Neural progenitor cell (in vitro differentiated cells): Measurements from ENCODE around the gene PARVA. TPM values are rescaled to one million over a fixed set of nuclear protein-coding genes. Genes with fewer than 3 reads are reported as not detected.

Experiments
- DNase-seq: peaks from one replicate; pipeline ENCODE4 v3.0.0-alpha.2; 2016; ENCODE audit warnings: low spot score
- H2AFZ ChIP-seq: fragments of 200-600 bp; sonication (generic); replicated peaks from 2 replicates; pipeline ENCODE4 v1.6.1; 2016; ENCODE audit warnings: antibody characterized with exemption
- H3F3A ChIP-seq: fragments of 200-600 bp; sonication (generic); 2 replicates; pipeline ENCODE4 v1.6.1; 2016; ENCODE audit warnings: antibody characterized with exemption, low read depth
- H3K27ac ChIP-seq: fragments of 200-600 bp; sonication (generic); 2 replicates; pipeline ENCODE4 v1.5.1; 2016; ENCODE audit warnings: mild to moderate bottlenecking
- H3K27me3 ChIP-seq: fragments of 200-600 bp; sonication (generic); 2 replicates; pipeline ENCODE4 v1.6.1; 2016; ENCODE audit warnings: mild to moderate bottlenecking, moderate library complexity
- H3K36me3 ChIP-seq: fragments of 200-600 bp; sonication (generic); 2 replicates; pipeline ENCODE4 v1.5.1; 2016
- H3K4me1 ChIP-seq: fragments of 200-600 bp; sonication (generic); 2 replicates; pipeline ENCODE4 v1.6.1; 2016; ENCODE audit warnings: mixed run types
- H3K4me2 ChIP-seq: fragments of 200-600 bp; sonication (generic); 2 replicates; pipeline ENCODE4 v1.6.1; 2016
- H3K4me3 ChIP-seq: fragments of 200-600 bp; sonication (generic); 2 replicates; pipeline ENCODE4 v1.5.1; 2016
- H3K79me2 ChIP-seq: fragments of 200-600 bp; sonication (generic); 2 replicates; pipeline ENCODE4 v1.6.1; 2016; ENCODE audit warnings: low read depth
- H3K9ac ChIP-seq: fragments of 200-600 bp; sonication (generic); 2 replicates; pipeline ENCODE4 v1.6.1; 2016
- H3K9me3 ChIP-seq: fragments of 200-600 bp; sonication (generic); 2 replicates; pipeline ENCODE4 v1.5.1; 2016; ENCODE audit warnings: low read depth
- H4K20me1 ChIP-seq: fragments of 200-600 bp; sonication (generic); 2 replicates; pipeline ENCODE4 v1.6.1; 2016; ENCODE audit warnings: low read depth
- H3K27ac Mint-ChIP-seq: 3 replicates; pipeline ENCODE4 v1.8.0; 2021; ENCODE audit warnings: mixed read lengths
- H3K27me3 Mint-ChIP-seq: 2 replicates; pipeline ENCODE4 v1.8.0; 2022; ENCODE audit warnings: low read depth, mild to moderate bottlenecking, inconsistent platforms, moderate library complexity, mixed read lengths; ENCODE audit not compliant: insufficient read depth
- H3K36me3 Mint-ChIP-seq: 3 replicates; pipeline ENCODE4 v1.8.0; 2021; ENCODE audit warnings: mixed read lengths
- H3K4me1 Mint-ChIP-seq: 3 replicates; pipeline ENCODE4 v1.8.0; 2021; ENCODE audit warnings: mixed read lengths
- H3K4me3 Mint-ChIP-seq: 3 replicates; pipeline ENCODE4 v1.8.0; 2021; ENCODE audit warnings: mild to moderate bottlenecking, moderate library complexity, mixed read lengths
- H3K9me3 Mint-ChIP-seq: 3 replicates; pipeline ENCODE4 v1.8.0; 2020; ENCODE audit warnings: mixed read lengths
- CTCF ChIP-seq: fragments of 200-600 bp; sonication (generic); IDR thresholded peaks from 2 replicates; pipeline ENCODE4 v1.5.1; 2017; ENCODE audit warnings: antibody characterized with exemption, mild to moderate bottlenecking
- EZH2 ChIP-seq: fragments of 200-600 bp; sonication (generic); IDR thresholded peaks from 2 replicates; pipeline ENCODE4 v1.6.1; 2017; ENCODE audit warnings: antibody characterized with exemption, mild to moderate bottlenecking, moderate library complexity
- EZH2phosphoT487 ChIP-seq: fragments of 200-600 bp; sonication (generic); IDR thresholded peaks from 2 replicates; pipeline ENCODE4 v1.6.1; 2017; ENCODE audit warnings: antibody characterized with exemption
- total RNA-seq: library from RNA; depleted of rRNA; stranded (reverse); fragments of >200 nt; gene quantifications from 2 replicates; pipeline ENCODE4 v1.2.3, GENCODE V29; 2015; ENCODE audit warnings: low replicate concordance

The PARVA gene
- total RNA-seq, 1 donor from 2014 or later, result 15.3 TPM

GRCh38 chr11:12395333-12395732 is 18.0 kb downstream of the PARVA start:
- no peak overlapping the region for H3K27ac Mint-ChIP-seq
- no peaks in the 10 kb centered on the region for H3F3A ChIP-seq
- H3K79me2 ChIP-seq, result no peaks in the 10 kb centered on the region

GRCh38 chr11:12397931-12398334 is 20.6 kb downstream of the PARVA start:
- Histone ChIP-seq H3K9me3 (no peaks in the 10 kb centered on the region), H3K4me3 (no peak overlapping the region), H3K4me1 (no peaks in the 10 kb centered on the region), H3K27me3 (no peaks in the 10 kb centered on the region), H3F3A (no peaks in the 10 kb centered on the region), H4K20me1 (no peaks in the 10 kb centered on the region), H3K4me2 (no peak overlapping the region), H2AFZ (no peak overlapping the region), H3K79me2 (no peaks in the 10 kb centered on the region), H3K9ac (no peak overlapping the region), H3K27ac (no peak overlapping the region), H3K36me3 (no peaks in the 10 kb centered on the region)
- peaks cover 2% of the 10 kb centered on the region for H3K27me3 Mint-ChIP-seq
- H3K9me3 Mint-ChIP-seq, result peaks cover 13% of the 10 kb centered on the region
- DNase-seq, result no peak
- peaks cover 9% of the 10 kb centered on the region for H3K36me3 Mint-ChIP-seq
- H3K4me1 Mint-ChIP-seq, result peaks cover 2% of the 10 kb centered on the region
- H3K27ac Mint-ChIP-seq, result no peak overlapping the region
- no peak for TF ChIP-seq EZH2phosphoT487
- no peak for TF ChIP-seq EZH2
- TF ChIP-seq CTCF, result no peak
- H3K4me3 Mint-ChIP-seq, result no peak overlapping the region

More at GRCh38 chr11:12395333-12395732, 18.0 kb downstream of the PARVA start:
- no peak for TF ChIP-seq EZH2
- TF ChIP-seq EZH2phosphoT487, result no peak
- TF ChIP-seq CTCF, result no peak
- Histone ChIP-seq H4K20me1 (no peaks in the 10 kb centered on the region), H3K27ac (no peak overlapping the region), H2AFZ (no peak overlapping the region), H3K36me3 (no peaks in the 10 kb centered on the region), H3K9ac (no peak overlapping the region), H3K4me3 (no peak overlapping the region), H3K4me2 (no peak overlapping the region), H3K4me1 (no peaks in the 10 kb centered on the region), H3K9me3 (no peaks in the 10 kb centered on the region), H3K27me3 (no peaks in the 10 kb centered on the region)
- no peak for DNase-seq
- Mint-ChIP-seq H3K9me3 (peaks cover 13% of the 10 kb centered on the region), H3K4me1 (peaks cover 5% of the 10 kb centered on the region), H3K4me3 (no peak overlapping the region), H3K27me3 (no peaks in the 10 kb centered on the region), H3K36me3 (peaks cover 9% of the 10 kb centered on the region)

GRCh38 chr11:12399355-12399754 is 22.0 kb downstream of the PARVA start:
- peaks cover 2% of the 10 kb centered on the region for H3K4me1 Mint-ChIP-seq
- no peaks in the 10 kb centered on the region for H4K20me1 ChIP-seq
- H3K4me3 Mint-ChIP-seq, result no peak overlapping the region

More at GRCh38 chr11:12399355-12399754, 22.0 kb downstream of the PARVA start:
- H3K9me3 ChIP-seq, result no peaks in the 10 kb centered on the region
- Mint-ChIP-seq H3K9me3 (peaks cover 7% of the 10 kb centered on the region), H3K36me3 (peaks cover under 1% of the 10 kb centered on the region), H3K27ac (no peak overlapping the region), H3K27me3 (peaks cover 2% of the 10 kb centered on the region)
- no peak overlapping the region for H3K4me3 ChIP-seq
- H3K27me3 ChIP-seq, result no peaks in the 10 kb centered on the region
- no peaks in the 10 kb centered on the region for H3K4me1 ChIP-seq
- no peaks in the 10 kb centered on the region for H3K79me2 ChIP-seq
- no peaks in the 10 kb centered on the region for H3K36me3 ChIP-seq
- TF ChIP-seq EZH2phosphoT487 (no peak), EZH2 (no peak), CTCF (no peak)
- no peak overlapping the region for H3K9ac ChIP-seq
- H3K4me2 ChIP-seq, result no peak overlapping the region
- DNase-seq, result no peak
- H3K27ac ChIP-seq, result no peak overlapping the region
- no peak overlapping the region for H2AFZ ChIP-seq
- H3F3A ChIP-seq, result no peaks in the 10 kb centered on the region
